Lung (tissue), 12 donors: ENCODE data around the gene SLC35E3. TPM values are rescaled to one million over a fixed set of nuclear protein-coding genes. Genes with fewer than 3 reads are reported as not detected.

Source experiments
- ATAC-seq: fragments of 200-7000 bp; cut with Tn5 transposase; one replicate; pipeline ENCODE4 v1.9.1; 2020; ENCODE audit warnings: moderate number of reproducible peaks; ENCODE audit not compliant: insufficient read depth, low FRiP score
- DNase-seq, 3 donors: peaks; one replicate each; pipeline ENCODE4 v3.0.0-alpha.2; 2013 to 2017
- H3K27ac ChIP-seq, 2 donors: one replicate each; pipeline ENCODE4 v1.5.1; 2013; ENCODE audit warnings: mild to moderate bottlenecking in 2 of 2, moderate library complexity in 2 of 2, control low read depth in 1 of 2, inconsistent platforms in 1 of 2, low read depth in 1 of 2, low read length in 1 of 2
- H3K27me3 ChIP-seq, 3 donors: one replicate each; pipeline ENCODE4 v1.5.1; 2013; ENCODE audit warnings: low read length in 2 of 3; ENCODE audit not compliant: control insufficient read depth in 3 of 3, insufficient read depth in 3 of 3
- H3K36me3 ChIP-seq, 4 donors: one replicate each; pipeline ENCODE4 v1.5.1; 2013; ENCODE audit warnings: low read length in 4 of 4, mild to moderate bottlenecking in 1 of 4, moderate library complexity in 1 of 4; ENCODE audit not compliant: control insufficient read depth in 4 of 4, insufficient read depth in 4 of 4
- H3K4me1 ChIP-seq, 5 donors: one replicate each; pipeline ENCODE4 v1.5.1; 2013; ENCODE audit warnings: low read length in 5 of 5, mild to moderate bottlenecking in 2 of 5, moderate library complexity in 1 of 5; ENCODE audit not compliant: control insufficient read depth in 5 of 5, insufficient read depth in 5 of 5
- H3K4me3 ChIP-seq: one replicate; pipeline ENCODE4 v1.5.1; 2013; ENCODE audit warnings: mild to moderate bottlenecking, control low read depth, moderate library complexity
- H3K9ac ChIP-seq, 2 donors: one replicate each; pipeline ENCODE4 v1.5.1; 2013; ENCODE audit warnings: low read length in 2 of 2, control low read depth in 1 of 2; ENCODE audit not compliant: insufficient read depth in 1 of 2
- H3K9me3 ChIP-seq, 4 donors: one replicate each; pipeline ENCODE4 v1.5.1; 2013; ENCODE audit warnings: low read length in 3 of 4, mild to moderate bottlenecking in 1 of 4, moderate library complexity in 1 of 4; ENCODE audit not compliant: control insufficient read depth in 4 of 4, insufficient read depth in 3 of 4
- WGBS, 2 donors: extraction: QIAGEN DNeasy Blood & Tissue Kit; methylation state at CpG; one replicate each; pipeline ENCODE4 v1.1.7; 2013; 5-methylcytosine and 5-hydroxymethylcytosine counted together
- polyA plus RNA-seq, 2 donors: library from polyadenylated mRNA; stranded (reverse); fragments of 200-250 nt; gene quantifications; one replicate each; pipeline ENCODE4 v1.2.1, GENCODE V29; 2013
- total RNA-seq, 2 donors: library from RNA; depleted of rRNA in 1 of 2; stranded (reverse); fragments of >200 nt in 1 of 2; gene quantifications; one replicate each; pipeline ENCODE4 v1.2.1, GENCODE V29; 2014 to 2021
- TF ChIP-seq, protein P1 (sequence below): IDR thresholded peaks from 2 replicates; pipeline ENCODE4 v1.5.1; 2012; ENCODE audit warnings: mild to moderate bottlenecking; ENCODE audit errors: control extremely low read depth, extremely low read depth
- donor health status: control.
- donor health status: control.
- donor health status: Bipolar disorder and iron deficiency.
- donor health status: healthy.
- donor health status: DM: yes; HTN: yes; CAD: no.

Gene SLC35E3
- total and polyA plus RNA-seq, 4 donors: 4.0 to 14.4 (median 9.0) TPM

DNA sequence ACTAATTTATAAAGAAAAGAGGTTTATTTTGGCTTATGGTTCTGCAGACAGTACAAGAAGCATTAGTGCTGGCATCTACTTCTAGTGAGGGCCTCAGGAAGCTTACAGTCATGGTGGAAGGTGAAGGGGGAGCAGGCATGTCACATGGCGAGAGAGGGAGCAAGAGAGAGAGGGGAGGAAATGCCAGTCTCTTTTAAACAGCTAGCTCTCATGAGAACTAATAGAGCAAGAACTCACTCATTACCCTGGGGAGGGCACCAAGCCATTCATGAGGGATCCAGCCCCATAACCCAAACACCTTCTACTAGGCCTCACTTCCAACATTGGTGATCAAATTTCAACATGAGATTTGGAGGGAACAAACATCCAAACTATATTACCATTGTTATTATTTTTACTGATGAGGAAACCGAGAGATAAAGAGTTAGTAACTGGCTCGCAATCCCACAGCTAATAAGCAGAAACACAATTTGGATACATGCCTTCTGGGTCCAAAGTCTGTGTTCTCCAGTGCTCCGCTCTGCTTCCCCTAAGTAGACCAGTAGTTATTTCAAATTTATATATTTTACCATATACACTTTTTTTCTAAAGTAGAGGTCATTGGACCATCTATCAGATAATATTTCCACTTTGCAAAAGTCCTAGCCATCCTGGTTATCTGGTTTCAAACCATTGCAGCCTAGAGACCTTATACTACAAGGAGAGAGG, 9.7 kb downstream of the SLC35E3 start:
- peaks cover 8 to 31% (median 12%) of the 10 kb centered on the region in 4 donors for H3K36me3 ChIP-seq
- no peaks in the 10 kb centered on the region for H3K27me3 ChIP-seq
- no peaks in the 10 kb centered on the region for H3K9me3 ChIP-seq
- no peak overlapping the region for H3K4me3 ChIP-seq
- H3K27ac ChIP-seq: no peak overlapping the region
- no peak overlapping the region for H3K9ac ChIP-seq
- ATAC-seq: no peak
- no peak for DNase-seq
- 93 to 99% methylated on average over 4 of the region's 4 CpGs for WGBS, 2 donors
- TF ChIP-seq, protein P1, sequence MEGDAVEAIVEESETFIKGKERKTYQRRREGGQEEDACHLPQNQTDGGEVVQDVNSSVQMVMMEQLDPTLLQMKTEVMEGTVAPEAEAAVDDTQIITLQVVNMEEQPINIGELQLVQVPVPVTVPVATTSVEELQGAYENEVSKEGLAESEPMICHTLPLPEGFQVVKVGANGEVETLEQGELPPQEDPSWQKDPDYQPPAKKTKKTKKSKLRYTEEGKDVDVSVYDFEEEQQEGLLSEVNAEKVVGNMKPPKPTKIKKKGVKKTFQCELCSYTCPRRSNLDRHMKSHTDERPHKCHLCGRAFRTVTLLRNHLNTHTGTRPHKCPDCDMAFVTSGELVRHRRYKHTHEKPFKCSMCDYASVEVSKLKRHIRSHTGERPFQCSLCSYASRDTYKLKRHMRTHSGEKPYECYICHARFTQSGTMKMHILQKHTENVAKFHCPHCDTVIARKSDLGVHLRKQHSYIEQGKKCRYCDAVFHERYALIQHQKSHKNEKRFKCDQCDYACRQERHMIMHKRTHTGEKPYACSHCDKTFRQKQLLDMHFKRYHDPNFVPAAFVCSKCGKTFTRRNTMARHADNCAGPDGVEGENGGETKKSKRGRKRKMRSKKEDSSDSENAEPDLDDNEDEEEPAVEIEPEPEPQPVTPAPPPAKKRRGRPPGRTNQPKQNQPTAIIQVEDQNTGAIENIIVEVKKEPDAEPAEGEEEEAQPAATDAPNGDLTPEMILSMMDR: no peak
- H3K4me1 ChIP-seq: no peaks in the 10 kb centered on the region

DNA sequence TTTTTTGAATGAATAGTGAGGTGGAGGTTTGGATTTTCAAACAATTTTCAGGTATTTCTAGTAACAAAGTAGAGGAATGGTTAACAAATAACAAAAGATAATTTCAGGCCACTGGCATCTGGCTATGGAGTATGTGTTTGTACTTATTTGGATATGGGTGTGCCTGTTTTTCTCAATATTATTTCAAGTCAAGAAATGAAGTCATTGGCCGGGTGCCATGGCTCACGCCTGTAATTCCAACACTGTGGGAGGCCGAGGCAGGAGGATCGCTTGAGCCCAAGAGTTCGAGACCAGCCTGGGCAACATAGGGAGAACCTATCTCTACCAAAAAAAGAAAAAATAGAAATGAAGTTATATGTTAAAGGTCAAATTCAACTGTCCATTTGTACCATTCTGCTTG, 13.9 kb downstream of the SLC35E3 start:
- Histone ChIP-seq H3K27me3 (no peaks in the 10 kb centered on the region), H3K36me3 (peaks cover 7 to 28% (median 24%) of the 10 kb centered on the region in 4 donors), H3K9me3 (no peaks in the 10 kb centered on the region), H3K9ac (no peak overlapping the region), H3K4me3 (no peak overlapping the region), H3K27ac (no peak overlapping the region), H3K4me1 (peaks cover 0 to 2% (median 0%) of the 10 kb centered on the region in 5 donors)
- WGBS, 2 donors: 88 to 93% methylated on average over 5 of the region's 5 CpGs
- no peak for DNase-seq
- ATAC-seq: no peak
- TF ChIP-seq, protein P1: no peak

DNA sequence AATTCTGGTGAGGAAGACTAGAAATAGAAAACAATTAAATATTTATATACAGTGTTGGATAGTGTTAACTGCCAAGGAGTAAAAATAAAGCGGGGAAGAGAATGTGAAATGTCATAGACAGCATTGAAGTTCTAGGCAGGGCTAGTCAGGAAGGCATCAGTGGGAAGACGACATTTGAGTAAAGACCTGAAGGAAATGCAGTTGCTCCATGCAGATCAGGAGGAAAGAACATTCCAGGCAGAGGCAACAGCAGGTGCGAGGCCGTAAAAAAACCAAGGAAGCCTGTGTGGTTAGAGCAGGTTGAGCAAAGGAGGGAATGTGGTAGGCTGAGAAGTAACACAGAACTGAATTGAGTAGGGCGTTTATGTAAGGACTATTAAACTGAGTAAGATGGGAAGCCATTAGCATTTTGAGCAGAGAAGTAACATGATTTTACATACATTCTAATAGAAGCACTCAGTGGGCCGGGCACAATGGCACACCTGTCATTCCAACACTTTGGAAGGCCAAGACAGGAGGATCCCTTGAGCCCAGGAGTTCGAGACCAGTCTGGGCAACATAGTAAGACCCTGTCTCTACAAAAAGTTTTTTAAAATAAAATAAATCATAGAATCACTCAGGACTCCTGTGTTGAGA, 14.9 kb downstream of the SLC35E3 start:
- ATAC-seq (no peak), DNase-seq (no peak)
- H3K36me3 ChIP-seq: peaks cover 7 to 20% (median 16%) of the 10 kb centered on the region in 4 donors
- no peaks in the 10 kb centered on the region for H3K27me3 ChIP-seq
- TF ChIP-seq, protein P1: no peak
- no peak overlapping the region for H3K27ac ChIP-seq
- H3K4me3 ChIP-seq: no peak overlapping the region
- WGBS, 2 donors: 89 to 92% methylated on average over 7 of the region's 7 CpGs
- H3K9me3 ChIP-seq: no peaks in the 10 kb centered on the region
- peaks cover 0 to 2% (median 0%) of the 10 kb centered on the region in 5 donors for H3K4me1 ChIP-seq
- H3K9ac ChIP-seq: no peak overlapping the region
